ENCODE results near the gene CDK14.
"Not testable (repeated sequence)": the region's sequence is repeated elsewhere in the genome, so short reads cannot be mapped to it uniquely, and the experiment has no call there.

CDK14 gene

DNA sequence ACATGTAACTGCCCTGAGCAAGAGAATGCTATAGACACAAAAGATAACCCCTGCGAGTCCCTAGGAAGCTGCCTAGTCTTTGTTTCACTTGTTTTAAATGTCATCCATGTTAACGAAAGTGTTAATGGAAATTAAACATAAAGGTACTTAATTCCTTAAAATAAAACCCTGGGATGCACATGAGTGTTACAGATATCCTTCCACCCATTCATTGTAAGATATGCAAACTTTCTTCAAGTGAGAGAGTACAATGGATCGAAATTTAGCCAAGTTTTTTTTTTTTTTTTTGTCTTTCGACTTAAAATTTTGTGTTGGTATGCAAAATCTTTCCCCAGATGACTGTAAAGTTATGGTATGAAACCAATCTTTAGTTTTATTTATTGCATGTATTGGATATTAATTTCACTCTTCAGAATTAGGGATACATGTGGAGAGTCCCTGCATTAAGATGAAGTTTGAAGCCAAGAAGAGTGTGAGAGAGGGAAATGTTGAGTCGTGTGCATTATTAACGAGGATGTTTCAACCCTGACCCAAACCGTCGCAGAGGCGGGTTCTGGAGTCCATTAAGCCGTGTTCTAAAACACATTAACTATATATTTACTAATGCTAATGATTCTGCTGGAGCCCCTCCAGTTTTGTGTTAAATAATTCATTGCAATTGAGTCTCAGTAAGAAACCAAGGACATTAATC is 1.6 kb downstream of the CDK14 start:
- no peak for DNase-seq

DNA sequence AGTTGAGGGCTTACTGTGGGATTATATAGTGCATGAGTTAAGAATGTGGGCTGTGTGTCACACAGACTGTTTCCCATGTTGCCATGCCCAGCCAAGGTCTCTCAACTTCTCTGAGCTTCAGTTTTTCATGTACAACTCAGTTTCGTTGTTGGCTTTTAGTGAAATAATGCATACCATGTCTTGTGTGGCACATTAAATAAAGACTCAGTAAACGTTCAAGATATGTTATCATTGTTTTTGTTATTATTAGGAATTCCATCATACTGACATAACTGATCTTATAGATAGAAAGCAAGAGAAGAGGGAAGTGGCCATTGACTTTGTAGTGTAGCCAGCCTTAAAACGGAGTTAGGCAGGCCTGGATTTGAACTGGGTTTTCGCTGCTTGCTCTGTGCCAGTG is 2.9 kb downstream of the CDK14 start:
- DNase-seq: no peak

DNA sequence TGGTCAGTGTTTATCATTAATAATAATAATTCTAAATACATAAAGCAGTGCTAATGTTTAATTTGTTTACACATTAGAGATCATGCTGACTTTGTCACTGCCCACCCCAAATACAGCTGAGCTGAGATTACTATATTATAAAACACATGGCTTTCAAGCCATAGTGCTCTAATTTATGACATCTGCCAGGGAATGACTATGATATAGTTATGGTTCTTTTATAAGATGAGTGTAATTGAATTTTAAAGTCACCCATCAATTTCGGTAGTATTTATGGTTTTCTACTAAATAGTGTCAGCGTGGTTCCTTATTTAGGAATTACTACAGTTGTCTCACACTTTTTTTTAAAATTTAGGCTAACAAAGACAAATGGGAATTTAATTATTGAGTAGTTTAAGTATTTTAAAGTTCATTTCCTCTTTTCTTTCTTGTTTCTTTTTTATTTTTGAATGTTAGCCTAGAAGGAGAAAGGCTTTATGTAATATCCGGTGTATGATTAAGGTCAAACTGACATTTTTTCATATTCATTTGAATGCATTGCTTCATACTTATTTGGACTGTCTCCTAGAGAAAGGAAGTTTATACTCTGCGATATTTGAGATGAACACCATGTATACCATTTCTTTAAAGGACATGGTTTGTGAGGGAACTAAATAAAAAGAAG is 3.9 kb downstream of the CDK14 start:
- DNase-seq: no peak

DNA sequence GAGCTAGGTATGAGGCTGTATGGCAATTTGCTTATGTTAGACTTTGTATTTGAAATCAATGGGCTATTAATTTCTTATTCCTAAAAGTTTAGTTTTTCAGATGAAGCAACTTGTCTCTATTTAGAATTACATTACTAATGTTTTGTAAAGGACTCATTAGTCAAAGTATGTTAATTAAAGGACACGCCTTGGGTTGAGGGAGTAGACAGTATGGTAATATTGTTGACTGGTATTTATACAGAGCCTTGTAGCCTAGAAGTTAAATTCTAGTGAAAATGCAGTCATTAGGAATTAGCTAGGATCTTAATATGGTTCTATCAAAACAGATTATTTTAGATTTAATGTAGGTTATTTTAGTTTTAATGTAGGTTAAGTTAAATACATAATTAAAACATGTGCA is 6.2 kb downstream of the CDK14 start:
- no peak for DNase-seq

DNA sequence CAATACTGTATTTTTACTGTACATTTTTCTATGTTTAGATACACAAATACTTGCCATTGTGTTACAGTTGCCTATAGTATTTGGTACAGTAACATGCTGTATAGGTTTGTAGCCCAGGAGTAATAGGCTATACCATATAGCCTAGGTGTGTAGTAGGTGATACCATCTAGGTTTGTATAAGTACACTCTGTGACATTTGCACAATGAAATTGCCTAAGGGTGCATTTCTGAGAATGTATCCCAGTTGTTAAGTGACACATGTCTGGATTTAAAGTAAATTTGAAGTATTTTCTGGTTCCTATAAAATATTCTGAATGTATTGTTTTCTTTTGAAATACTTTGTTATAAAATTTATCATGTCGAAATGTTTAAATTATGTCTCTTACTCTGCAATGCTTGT is 7.2 kb downstream of the CDK14 start:
- no peak for DNase-seq

DNA sequence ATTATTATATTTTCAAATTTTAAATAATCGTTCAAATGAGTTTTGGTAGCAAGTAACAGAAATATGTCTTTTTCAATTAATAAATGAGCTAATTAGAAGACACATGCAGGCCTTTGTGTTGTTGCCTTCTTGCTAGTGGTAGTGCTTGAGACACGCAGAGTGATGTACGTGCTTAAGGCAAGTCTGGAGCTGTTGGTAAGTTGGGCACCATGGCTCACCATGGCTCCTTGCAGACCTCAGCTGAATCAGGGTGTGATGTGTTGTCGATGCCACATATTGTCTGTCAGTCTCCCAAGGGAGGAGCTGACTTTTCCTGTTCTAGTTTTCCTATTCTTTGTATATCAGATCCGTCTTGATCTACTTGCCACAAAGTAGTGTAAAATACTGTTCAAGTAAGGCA is 8.3 kb downstream of the CDK14 start:
- DNase-seq: no peak

DNA sequence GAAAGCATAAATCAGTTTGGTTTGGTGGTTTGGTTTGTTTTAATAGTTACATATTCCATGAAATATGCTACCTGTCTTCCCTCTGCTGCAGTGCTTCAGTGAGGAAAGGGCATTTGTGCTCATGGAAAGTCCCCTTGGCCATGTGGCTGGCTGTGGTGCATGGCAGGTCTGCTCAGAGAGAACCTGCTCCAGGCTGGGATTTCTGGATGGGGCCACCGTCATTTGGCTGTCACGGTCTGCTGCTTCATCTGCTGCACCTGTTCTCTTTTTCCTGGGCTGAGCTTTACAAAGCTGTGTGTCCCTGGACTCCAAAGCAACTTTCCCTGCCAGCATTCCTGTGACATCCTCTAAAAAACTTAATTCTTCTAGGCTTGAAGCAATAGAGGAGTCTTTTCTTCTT is 8.9 kb downstream of the CDK14 start:
- DNase-seq: no peak

DNA sequence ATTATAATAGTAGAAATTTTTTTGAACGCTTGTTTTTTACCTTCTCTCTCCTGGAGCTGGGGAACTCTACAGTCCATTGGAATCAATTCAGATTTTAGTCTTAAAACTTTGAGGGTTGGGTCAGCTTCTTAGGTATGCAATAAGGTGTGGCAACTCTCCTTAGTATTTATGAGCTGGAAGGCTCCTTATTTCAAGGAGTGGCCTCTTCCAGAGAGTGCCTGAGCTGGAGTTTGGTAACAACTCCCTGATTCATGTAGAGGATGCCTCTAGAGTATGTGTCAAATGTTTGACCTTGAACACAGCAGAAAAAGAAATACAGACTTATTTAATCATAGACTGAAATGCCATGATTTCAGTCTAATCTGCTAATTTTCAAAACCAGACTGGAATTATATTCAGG is 11.1 kb downstream of the CDK14 start:
- no peak for DNase-seq

DNA sequence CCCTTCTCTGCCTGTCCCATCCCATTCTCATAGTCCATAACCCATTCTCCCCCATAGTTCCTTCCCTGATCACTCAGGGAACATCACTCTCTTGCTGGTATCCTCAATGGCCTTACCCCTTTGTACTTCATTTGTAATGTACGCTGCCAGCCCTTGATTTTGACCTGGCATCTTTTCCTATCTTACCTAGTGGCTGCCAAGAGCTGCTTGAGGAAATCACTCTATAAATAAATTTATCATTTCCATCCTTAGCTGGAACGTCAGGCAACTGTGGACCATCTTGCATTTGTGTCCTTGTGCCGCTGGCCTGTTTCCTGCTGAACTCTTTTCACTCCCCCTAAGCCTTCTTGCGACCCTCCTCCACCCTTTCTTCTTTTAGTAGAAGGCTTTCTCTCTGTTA is 14.0 kb downstream of the CDK14 start:
- no peak for DNase-seq

DNA sequence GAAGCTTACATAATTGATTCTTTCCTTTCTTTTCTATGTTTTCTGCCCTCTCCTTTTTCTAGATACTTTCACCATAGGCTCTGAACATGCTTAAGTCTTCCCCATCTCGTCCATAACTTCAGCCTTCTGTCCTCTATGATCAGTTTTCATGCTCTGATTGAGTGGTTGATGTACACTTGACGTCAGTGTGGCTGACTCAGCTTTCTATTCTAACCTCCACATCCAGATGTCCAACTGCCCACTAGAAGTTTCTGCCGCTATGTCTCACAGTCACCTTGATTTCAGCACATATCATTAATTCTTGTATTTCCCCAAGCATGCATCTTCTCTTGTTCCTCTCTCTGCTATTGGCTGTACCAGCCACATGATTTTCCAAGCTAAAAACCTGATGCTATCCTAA is 15.0 kb downstream of the CDK14 start:
- DNase-seq: no peak

DNA sequence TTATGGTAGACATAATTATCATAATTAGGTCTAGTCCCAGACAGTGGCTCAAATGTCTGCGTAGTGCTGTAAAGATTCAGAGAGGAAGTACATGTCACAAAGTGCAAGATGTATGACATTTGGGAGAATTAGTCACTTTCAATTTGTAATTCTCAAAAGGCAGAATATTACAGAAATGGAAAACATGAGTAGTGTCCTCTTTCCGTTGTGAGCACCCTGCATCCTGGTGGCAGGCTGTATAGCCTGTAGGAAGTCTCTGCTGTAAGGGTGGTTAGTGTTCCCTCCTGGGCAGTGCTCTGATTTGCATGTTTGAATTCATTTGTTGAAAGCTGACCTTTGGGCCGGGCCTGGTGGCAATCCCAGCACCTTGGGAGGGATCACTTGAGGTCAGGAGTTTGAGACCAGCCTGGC is 17.0 kb downstream of the CDK14 start:
- DNase-seq: no peak

DNA sequence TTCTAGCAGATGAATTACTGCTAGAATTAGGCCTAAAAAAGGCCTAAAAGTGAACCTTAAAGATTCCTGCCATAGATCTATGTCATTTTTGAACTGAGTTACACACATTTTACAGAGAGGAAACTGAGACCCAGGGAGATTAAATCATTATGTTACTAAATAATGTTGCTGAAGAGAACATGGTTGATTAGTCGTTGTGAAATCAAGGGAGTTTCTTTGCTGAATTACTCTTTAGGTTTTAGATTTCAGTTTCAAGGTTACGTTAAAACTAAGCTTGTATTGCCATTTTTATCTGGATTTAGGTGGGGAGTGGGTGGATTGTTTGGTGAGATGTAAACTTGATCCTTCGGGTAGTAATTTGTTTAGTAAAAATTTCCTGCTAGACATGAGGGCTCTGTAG is 21.3 kb downstream of the CDK14 start:
- DNase-seq: no peak

DNA sequence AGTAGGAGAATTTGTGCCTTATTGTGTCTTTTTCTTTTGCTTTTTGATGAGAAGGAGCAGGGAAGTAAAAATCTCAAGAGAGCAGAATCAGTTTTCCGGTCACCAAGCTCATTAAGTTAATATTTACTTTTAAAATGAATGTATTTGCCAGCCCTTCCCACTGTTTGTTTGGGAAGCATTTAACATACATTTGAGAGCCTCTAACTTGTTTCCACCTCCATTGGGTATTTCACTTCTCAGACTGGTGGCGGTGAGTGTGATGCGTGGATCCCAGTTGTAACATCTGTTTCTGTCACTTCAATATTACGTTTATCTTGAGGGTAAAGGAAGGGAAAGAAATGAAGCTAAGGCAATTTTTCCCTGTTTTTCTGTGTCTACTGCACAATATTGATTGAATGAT is 22.8 kb downstream of the CDK14 start:
- DNase-seq: no peak

DNA sequence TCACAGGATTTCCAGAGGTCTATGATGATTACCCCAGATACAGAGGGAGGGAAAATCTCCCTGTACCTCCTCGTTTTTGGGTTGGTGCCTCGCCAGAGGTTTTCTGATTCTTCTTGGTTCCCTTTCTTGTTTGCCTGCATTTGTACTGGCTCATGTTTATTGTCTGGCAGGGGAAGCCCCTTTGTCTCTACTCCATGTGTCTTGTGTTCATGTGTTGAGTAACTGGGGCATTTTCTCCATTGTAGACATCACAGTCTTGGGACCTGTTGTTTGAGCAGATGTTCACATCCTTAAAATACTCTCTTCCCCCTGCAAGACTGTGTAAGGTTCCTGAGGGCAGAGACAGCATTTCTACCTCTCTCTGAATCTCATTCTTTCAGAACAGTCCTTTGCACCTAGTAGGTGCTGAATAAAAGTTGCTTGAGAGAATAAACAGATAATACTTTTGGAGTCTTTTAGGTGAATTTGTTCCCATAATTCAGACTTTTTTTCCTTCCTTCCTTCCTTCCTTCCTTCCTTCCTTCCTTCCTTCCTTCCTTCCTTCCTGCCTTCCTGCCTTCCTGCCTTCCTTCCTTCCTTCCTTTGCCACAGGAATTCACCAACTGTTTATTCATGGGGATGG is 25.1 kb downstream of the CDK14 start:
- no peak for DNase-seq

DNA sequence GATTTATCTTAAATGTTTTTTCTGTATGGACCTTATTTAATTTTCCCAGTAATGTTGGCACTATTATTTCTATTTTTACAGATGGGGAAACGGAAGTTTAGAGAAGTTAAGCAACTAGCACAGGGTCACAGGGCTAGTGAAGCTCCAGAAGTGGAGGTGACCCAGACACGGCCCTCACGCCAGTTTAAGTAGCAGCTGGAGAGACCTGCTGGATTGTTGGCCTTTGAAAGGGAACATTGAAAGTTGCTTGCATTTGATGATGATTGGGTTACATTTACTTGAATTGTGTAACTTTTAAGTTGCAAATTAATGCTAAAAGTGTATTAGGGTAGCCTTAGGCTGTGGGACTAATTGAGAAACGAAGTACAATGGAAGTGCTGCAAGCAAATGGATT is 25.6 kb downstream of the CDK14 start:
- no peak for DNase-seq

DNA sequence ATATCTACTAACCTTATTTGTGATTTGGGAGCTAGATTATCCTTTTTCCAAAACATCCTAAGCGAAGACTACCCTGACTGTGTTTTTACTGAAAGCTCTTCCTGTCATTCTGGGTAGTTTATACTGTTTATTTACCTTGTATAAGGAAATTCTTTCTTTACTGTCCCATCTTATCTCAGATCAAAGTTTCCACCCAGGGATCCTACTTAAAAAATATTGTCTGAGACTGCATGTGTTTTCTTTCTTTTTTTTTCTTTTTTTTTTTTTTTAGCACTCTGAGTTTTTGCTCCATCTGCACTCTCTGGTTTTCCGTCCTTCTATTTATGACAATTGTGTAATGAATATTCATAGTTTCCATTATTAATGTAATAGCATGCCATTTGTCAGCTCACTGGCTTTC is 26.5 kb downstream of the CDK14 start:
- DNase-seq: no peak

DNA sequence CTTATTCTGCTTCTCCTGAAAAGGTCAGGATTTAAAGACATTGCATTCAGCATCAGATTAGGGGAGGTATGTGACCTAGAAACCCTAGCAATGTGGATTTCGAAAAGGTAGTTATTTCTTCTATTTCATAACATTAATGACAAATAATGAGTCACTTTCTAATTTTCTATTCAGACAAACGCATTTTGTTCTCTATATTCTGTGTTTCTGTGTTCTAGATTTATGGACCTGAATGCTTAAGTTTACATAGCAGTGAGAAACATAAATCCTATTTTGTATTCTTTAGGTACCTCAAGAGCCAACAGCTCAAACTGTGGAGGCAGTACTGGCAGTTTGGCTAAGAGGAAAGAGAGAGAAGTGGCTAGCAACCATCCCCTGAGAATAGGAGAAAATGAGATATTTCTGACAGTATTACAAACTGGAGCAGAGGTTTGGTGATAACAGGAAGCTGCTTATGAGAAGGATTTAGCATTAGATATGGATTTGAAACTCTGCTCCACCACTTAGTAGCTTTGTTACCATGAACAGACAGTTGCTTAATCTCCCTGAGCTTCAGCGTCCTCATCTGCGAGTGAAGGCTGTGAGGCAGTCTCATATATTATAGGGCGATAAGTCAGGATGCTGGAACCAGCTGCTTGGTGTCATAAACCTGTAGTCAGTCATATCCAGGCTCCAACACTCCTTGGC is 28.2 kb downstream of the CDK14 start:
- no peak for DNase-seq

DNA sequence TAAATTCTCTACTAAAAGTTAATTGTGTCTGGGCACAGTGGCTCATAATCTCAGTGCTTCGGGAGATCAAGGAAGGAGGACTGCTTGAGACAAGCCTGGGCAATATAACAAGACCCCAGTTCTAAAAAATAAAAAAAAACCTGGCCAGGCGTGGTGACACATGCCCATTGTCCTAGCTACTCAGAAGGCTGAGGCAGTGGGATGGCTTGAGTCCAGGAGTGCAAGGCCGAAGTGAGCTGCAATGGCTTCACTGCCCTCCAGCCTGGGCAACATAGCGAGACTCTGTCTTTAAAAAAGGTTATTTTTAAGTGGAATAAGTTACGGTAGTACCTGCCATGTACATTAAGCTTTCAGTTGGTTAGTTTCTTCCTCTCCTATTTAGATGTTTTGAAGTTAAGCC is 28.9 kb downstream of the CDK14 start:
- DNase-seq: no peak

DNA sequence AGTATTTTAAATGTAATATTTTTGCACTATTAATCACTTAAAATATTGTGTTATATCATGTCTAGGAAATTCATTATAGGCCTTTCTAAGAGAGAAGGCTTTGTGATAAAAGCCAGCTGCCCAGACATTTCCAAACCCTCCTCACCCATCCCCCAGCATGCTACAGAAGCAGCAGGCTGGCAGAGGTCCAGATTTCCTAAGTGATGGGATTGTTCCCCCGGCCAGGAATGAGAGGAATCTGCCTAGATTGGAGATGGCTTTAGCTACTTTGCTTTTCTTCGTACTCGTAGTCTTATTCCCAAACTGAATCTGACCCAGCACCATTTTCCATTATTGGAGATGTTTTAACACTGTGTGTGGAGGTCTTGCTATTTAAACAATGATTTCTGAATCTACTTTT is 29.4 kb downstream of the CDK14 start:
- no peak for DNase-seq

DNA sequence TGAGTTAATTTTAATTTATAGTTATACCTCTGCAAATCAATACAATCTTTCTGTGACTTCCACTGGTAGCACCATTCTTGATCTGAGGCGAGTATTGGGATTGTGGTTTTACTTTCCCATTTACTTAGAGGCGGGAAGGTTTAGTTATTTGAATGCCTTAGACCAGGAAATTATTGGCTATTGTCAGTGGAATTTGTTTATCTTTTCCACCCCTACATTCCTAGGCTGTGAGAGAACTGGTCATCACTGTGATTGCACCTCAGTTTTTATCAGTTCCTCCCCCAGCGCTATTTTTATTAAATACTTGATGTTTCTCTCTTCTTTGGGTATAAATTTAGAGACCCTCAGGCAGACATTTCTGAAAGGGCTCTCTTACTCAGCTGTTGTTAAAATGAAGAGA is 29.9 kb downstream of the CDK14 start:
- DNase-seq: no peak

DNA sequence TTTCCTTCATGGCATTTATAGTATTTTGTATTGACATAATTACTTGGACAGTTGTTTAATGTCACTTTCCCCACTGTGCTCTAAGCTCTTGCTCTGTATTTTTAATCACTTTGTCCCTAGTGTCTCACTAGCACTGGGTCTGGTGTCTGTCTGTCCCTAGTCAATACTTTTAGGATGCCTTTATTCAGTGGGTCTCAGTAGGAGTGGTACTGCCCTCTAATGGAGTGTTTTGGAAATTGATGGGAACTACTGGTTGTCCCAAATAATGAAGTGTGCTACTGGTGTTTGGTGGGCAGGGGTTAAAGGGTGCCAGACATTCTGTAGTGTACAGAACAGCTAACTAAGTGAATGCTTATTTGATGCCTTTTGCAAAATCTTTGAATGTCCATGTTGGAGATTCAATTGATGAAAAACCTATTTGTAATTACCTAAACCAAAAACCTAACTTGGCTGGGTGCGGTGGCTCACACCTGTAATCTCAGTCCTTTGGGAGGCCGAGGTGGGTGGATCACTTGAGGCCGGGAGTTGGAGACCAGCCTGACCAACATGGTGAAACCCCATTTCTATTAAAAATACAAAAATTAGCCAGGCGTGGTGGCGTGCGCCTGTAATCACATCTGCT is 33.3 kb downstream of the CDK14 start:
- DNase-seq: no peak

DNA sequence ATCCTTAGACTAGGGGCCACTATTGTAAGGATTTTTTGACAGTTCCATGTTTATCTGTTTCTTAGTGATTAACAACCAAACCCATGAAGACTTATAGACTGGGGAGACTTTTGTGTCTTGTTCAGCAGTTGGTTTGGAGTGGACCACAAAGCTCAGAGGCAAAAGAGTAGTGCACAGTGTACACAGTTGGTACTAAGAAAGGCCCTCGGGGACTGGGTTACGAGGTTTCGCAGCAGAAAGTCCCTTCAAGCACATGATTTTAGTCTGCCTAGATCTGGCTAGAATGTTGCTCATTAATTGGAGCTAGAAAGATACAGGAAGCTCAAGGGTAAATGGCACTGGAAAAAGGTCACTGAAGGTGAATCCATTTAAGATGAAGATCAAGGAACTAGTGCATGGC is 35.4 kb downstream of the CDK14 start:
- no peak for DNase-seq

DNA sequence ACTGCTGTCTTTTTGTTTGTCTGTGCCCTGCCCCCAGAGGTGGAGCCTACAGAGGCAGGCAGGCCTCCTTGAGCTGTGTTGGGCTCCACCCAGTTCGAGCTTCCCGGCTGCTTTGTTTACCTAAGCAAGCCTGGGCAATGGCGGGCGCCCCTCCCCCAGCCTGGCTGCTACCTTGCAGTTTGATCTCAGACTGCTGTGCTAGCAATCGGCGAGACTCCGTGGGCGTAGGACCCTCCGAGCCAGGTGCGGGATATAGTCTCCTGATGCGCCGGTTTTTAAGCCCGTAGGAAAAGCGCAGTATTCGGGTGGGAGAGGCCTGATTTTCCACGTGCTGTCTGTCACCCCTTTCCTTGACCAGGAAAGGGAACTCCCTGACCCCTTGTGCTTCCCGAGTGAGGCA is 43.6 kb downstream of the CDK14 start:
- not testable (repeated sequence) for DNase-seq

DNA sequence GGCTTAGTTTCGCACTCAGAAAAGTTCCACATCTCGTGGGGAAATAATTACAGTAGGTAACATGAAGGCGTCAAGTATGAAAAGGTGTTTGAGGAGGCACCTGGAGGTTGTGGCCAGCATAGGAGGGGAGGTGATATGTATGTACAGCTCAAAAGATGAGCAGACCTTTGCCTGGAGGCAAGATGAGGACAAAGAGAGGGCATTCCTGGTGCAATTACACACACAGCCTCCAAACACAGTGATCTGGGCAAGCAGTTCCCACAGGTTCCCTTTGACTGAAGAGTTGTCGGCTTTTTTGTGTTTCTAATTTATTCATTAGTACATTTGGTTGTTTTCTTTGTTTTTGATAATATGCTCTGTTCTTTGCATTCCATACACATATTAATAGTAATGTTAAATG is 46.9 kb downstream of the CDK14 start:
- no peak for DNase-seq
